HG02798 (cell line): ENCODE measurements around the gene PRDX3.

Experiments used
- ATAC-seq: cut with Tn5 transposase; IDR thresholded peaks from one replicate; pipeline ENCODE4 v1.9.1; 2021; ENCODE audit warnings: mild to moderate bottlenecking; ENCODE audit not compliant: unreplicated experiment, poor library complexity

Gene PRDX3

DNA sequence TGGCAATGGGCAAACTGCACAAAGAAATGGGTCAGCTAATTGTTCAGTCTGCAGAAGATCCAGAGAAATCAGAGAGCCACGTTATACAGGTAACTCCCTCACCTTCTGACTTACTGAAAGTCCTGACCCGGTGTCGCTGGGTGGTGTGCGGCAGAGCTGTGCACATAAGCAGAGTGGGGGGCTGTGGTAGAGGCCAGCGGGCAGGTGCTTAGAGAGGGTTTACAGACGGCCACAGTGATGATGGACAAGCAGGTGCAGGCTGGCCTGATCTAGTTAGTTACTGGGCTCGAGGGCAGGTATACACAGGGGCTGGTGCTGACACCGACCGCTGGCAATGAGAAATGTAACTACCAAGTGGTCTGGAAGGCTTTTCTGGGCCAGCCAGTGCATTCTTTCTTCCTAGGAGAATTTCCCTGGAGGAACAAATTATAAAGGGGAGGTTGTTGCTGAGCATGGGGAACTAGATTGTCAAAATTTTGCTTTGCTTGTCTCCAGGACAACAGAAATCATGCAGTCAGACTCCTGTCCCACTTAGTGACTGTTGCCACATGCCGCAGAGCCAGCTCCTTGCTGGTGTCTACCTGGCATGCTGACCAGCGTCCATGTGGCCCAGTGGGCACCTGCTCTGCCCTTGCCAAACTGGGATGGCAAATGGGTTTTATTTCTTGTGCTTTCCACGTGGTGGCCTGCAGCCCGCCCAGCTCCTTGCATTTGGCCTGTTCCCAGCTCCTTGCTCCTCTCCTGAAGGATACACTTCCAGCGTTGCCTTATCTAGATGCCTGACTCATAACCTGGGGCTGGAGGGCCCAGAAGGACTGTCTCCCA lies 45.9 kb downstream of the PRDX3 start:
- no peak for ATAC-seq

DNA sequence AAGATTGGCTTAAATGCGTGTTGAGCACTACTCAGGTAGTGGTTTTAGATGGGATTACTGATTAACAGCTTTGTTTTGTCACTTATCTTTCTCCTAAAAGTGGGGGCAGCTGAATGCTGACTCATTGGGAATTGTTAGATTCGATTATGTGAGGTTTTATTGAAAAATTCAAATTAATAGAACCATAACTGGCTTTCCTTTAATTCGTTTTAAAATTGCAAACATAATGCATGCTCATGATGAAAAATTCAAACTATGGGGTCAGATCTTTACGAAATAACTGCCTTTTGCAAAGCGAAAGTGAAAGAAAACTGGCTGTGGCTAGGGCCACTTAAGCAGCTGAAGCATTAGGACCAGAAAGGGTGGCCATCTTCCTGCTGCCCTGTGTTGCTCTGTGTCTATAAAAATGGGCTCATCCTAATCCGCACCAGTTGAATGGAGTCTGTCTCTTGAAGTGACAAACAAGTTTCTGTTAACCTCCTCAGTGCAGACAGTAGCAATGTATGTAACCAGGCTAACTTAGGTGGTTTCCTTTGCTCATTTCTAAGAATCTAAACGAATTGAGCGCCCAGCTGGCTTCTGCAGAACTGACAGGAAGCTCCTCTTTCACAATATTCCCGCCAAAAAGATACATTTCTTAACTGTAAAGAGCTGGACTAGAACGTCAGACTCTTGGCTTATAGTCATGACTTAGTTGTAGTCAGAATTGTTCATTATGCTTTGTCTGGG lies 46.9 kb downstream of the PRDX3 start:
- ATAC-seq: no peak

DNA sequence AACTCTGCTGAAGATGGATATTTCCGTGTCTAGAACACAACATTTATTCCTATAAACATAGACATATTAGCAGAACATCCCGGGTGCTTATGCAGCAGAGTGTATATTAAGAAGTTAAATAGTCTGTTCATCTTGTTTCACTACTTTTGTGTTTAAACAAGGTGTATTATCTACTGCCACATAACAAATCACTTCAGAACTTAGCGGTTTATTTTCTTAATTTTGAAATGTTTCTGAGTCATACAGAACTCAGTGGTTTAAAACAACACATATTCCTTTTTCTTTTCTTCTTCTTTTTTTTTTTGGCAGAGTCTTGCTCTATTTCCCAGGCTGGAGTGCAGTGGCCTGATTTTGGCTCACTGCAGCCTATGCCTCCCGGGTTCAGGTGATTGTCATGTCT lies 48.9 kb downstream of the PRDX3 start:
- ATAC-seq: no peak

DNA sequence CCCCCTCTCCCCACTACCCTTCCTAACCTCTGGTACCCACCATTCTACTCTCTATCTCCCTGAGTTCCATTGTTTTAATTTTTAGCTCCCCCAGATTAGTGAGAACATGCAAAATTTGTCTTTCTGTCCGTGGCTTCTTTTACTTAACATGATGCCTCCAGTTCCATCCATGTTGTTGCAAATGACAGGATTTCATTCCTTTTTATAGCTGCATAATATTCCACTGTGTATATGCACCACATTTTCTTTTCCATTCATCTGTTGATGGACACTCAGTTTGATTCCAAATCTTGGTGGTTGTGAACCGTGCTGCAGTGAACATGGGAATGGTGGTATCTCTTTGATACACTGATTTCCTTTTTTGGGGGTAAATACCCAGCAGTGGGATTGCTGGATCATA lies 52.7 kb downstream of the PRDX3 start:
- ATAC-seq: no peak

DNA sequence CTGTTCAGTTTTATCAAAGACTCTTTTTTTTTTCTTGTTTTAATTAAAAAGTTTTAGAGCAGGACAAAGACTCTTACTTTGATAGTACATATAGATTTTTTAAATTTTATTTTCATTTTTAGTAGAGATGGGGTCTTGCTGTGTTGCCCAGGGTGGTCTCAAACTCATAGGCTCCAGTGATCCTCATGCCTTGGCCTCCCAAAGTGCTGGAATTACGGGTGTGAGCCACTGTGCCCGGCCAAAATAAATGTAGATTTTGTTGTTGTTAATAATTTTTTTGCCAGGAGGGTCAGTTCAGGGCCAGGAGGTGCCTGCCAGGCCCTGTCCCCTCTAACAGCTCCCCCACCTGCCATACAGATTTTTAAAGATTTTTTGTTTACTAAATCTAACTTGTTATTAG lies 57.7 kb downstream of the PRDX3 start:
- ATAC-seq: no peak

DNA sequence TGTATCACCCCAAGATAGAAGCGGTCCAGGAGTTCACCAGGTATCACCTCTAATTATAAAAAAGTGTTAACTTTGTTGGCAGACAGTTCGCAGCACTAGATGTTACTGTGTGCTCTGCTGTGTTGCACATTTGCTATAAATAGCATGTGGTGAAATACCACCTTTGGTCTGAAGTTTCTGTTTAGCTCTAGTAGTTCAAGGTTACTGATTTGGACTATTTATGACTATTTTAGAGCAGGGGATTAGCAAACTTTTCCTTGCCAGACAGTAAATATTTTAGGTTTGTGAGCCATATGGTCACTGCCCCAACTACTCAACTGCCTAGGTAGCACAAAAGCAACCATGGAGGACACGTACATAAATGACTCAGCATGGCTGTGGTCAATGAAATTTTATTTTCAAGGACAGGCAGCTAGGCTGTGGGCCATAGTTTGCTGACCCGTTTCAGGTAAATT lies 58.2 kb downstream of the PRDX3 start:
- peak; percentile 92 for ATAC-seq

DNA sequence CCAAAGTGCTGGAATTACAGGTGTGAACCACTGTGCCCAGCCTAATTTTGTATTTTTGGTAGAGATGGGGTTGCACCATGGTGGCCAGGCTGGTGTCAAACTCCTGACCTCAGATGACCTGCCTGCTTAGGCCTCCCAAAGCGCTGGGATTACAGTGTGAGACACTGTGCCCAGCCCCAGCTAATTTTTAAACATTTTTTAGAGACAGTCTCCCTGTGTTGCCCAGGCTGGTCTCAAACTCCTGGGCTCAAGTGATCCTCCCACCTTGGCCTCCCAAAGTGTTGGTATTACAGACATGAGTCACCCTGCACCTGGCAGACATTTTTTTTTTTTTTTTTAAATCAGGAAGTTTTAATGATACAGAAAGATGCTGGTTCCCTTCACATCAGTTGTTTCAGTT lies 59.2 kb downstream of the PRDX3 start:
- ATAC-seq: no peak

DNA sequence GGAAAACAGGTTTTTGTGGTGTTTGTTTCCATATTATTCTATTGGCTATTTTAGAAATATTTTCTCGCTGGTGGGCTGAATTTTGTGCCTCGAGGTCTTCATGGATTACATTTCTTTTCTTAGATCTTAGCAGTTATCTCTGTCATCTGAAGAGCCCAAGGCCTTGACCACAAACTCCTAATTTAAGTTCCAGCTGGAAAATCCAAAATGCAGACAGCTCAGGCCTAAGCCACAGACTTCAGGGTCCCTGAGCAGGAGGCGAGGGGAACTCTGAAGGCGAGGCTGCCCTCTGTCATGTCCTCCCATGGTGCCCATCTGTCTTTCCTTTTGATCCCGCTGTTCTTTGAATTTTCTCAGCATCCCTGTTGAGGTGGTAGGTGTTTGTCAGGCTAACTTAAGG lies 60.4 kb downstream of the PRDX3 start:
- ATAC-seq: no peak
